Subcutaneous adipose tissue (tissue), 4 donors: ENCODE measurements around the gene NCKAP1. TPM values are rescaled to one million over a fixed set of nuclear protein-coding genes. Genes with fewer than 3 reads are reported as not detected.

Experiments used
- CTCF ChIP-seq: fragments of 450-650 bp; IDR thresholded peaks from one replicate; pipeline ENCODE4 v1.5.1; 2016; ENCODE audit warnings: low read depth, mild to moderate bottlenecking, control low read depth, antibody characterized with exemption, moderate library complexity
- total RNA-seq, 4 donors: library from RNA; depleted of rRNA; stranded (reverse); fragments of >200 nt; gene quantifications; one replicate each; pipeline ENCODE4 v1.1.0, GENCODE V29; 2016

Gene NCKAP1
- total RNA-seq, 4 donors from 2014 or later: 123 to 308 (median 157) TPM

GRCh38 chr2:182887753-182888415 is 150.4 kb downstream of the NCKAP1 start:
- TF ChIP-seq CTCF: no peak

DNA sequence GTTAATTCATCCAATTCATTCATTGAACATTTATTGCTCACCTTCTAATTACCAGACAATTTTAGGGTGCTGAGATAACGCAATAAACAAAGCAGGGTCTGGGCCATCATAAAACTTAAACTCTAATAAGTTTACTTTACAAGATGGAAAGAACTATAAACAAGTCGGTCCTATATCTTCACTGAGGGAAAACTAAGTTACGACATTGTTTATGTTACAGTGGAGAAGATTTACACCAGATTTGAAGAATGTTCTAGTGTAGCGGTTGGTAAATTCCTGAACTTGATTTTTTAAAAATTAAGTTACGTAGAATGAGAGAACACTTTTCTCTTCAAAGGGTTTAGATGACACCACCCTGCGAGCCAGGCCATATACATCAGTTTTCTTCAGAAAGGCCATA is 151.2 kb downstream of the NCKAP1 start:
- no peak for TF ChIP-seq CTCF

DNA sequence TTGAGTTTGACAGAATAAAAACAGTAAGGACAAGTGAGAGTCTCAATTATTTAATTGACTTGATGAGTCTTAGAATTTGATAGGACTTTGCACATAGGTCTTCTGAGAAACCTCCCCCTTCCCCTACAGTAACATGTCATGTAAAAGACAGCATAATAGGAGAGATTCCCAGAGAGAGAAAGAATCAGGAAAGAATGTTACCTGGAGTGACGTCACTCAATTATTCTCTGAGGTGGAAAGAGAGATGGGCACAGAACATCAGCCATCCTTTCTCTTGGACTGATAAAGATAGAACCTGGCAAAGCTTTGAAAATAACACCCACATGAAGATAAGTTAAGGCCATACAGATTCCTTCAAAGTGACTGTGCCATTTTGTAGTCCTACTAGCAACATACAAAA is 152.5 kb downstream of the NCKAP1 start:
- TF ChIP-seq CTCF: no peak

DNA sequence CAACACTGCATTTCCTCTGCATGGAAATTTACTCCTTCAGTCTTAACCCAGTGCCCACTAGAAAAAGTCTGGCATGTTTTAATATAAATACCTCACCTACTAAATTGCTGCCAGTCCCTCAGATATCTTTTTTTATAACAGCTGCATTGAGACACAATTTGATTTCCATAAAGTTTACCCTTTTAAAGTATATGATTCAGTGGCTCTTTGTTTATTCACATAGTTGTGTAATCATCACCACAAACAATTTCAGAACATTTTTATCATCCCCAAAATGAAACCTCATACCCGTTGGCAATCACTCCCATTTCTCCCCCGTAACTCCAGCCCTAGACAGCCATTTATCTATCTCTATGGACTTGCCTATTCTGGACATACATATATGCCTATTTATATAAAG is 154.8 kb downstream of the NCKAP1 start:
- TF ChIP-seq CTCF: no peak

DNA sequence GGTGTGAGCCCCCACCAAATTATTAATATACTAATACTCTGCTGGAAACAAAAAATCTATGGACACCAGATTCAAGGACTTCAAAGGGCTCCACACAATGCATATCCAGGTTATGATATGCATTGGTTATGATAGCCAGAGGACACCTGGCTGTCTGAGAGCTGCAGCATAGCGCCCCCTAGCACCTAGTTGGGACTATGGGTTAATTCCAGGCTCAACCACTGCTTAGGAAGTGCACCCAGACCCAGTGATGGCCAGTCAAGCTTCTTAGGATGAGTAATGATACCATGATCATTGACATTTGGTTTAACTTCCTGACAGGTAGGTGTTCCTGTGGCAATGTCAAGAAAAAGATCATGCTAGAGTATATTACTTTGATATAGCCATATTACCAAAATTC is 168.0 kb downstream of the NCKAP1 start:
- TF ChIP-seq CTCF: no peak

DNA sequence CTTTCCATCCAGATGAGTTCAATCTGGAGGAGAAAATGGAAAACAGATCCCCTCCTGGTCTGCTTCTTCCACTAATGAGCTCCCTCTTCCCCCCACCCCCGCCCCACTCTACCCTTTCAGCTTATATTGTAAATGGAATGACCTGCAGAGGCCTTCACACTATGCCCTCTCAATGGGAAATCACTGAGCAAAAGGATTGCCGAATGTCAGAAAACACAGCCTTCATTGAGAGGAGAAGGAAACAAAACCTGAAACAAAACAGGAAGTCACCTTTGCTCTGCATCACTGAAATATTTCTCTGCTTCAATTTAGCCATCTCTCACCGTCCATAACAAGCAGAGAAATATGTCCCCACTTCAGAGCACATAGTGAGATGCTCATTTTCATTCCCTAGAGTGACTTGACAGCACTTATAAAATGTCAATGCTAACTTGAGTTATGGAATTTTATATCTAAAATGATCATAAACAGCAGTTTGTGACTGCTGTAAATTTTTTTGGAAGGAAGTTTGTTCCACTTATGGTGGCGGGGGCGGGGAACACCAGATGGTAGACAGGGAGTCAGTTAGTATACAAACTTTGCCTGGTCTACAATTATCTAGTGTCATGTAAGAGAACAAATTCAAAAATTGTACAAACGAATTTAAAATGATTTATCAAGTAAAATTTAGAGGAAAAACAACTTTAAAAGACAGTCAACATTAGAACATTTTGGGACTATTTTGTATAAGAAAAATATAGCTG is 170.0 kb downstream of the NCKAP1 start:
- TF ChIP-seq CTCF: no peak

GRCh38 chr2:182867426-182868053 is 170.7 kb downstream of the NCKAP1 start:
- TF ChIP-seq CTCF: no peak
